Measurements from ENCODE around the gene KAZN.

GRCh38 chr1:14725695-14726094, 127.2 kb downstream of the KAZN start:
- TF ChIP-seq SUZ12 (IDR thresholded peaks at IDR 0.05) (no peak), BHLHE40 (IDR thresholded peaks at IDR 0.05; ENCODE audit: borderline replicate concordance) (no peak)

Data from HEK293T (cell line).